HG03039 (cell line): Measurements from ENCODE around the gene ABLIM1.

ENCODE experiments used
- ATAC-seq: cut with Tn5 transposase; IDR thresholded peaks from one replicate; pipeline ENCODE4 v1.9.1; 2021; ENCODE audit warnings: mild to moderate bottlenecking, moderate library complexity; ENCODE audit not compliant: unreplicated experiment

ABLIM1 gene

GRCh38 chr10:114523876-114524275 lies 134.2 kb downstream of the ABLIM1 start:
- ATAC-seq, result no peak

GRCh38 chr10:114521255-114521654 lies 136.8 kb downstream of the ABLIM1 start:
- ATAC-seq, result no peak

- ATAC-seq, result no peak
Measured at GRCh38 chr10:114520453-114520852, 137.6 kb downstream of the ABLIM1 start.

- no peak for ATAC-seq
Measured at GRCh38 chr10:114519756-114520293, 138.2 kb downstream of the ABLIM1 start.

- no peak for ATAC-seq
Measured at GRCh38 chr10:114519306-114519669, 138.8 kb downstream of the ABLIM1 start.

- no peak for ATAC-seq
Measured at GRCh38 chr10:114518401-114519305, 139.4 kb downstream of the ABLIM1 start.

GRCh38 chr10:114517368-114518250 lies 140.5 kb downstream of the ABLIM1 start:
- ATAC-seq, result no peak

- no peak for ATAC-seq
Measured at GRCh38 chr10:114516356-114516755, 141.7 kb downstream of the ABLIM1 start.

- no peak for ATAC-seq
Measured at GRCh38 chr10:114515298-114515914, 142.7 kb downstream of the ABLIM1 start.

GRCh38 chr10:114513381-114513792 lies 144.7 kb downstream of the ABLIM1 start:
- ATAC-seq, result no peak

GRCh38 chr10:114511881-114512280 lies 146.2 kb downstream of the ABLIM1 start:
- ATAC-seq, result no peak

GRCh38 chr10:114508376-114508775 lies 149.7 kb downstream of the ABLIM1 start:
- ATAC-seq, result no peak

- ATAC-seq, result no peak
Measured at GRCh38 chr10:114507449-114507848, 150.6 kb downstream of the ABLIM1 start.

- no peak for ATAC-seq
Measured at GRCh38 chr10:114506871-114507385, 151.1 kb downstream of the ABLIM1 start.

- no peak for ATAC-seq
Measured at GRCh38 chr10:114504769-114505579, 153.1 kb downstream of the ABLIM1 start.

GRCh38 chr10:114502074-114502473 lies 156.0 kb downstream of the ABLIM1 start:
- no peak for ATAC-seq

- ATAC-seq, result no peak
Measured at GRCh38 chr10:114501650-114502049, 156.4 kb downstream of the ABLIM1 start.

- no peak for ATAC-seq
Measured at GRCh38 chr10:114500643-114501042, 157.4 kb downstream of the ABLIM1 start.

- ATAC-seq, result peak; percentile 40
Measured at GRCh38 chr10:114499630-114500190, 158.4 kb downstream of the ABLIM1 start.

- ATAC-seq, result peak; percentile 13
Measured at GRCh38 chr10:114499116-114499515, 159.0 kb downstream of the ABLIM1 start.
